GM19468 (cell line): ENCODE data around the gene GDA.

Experiments used
- ATAC-seq: cut with Tn5 transposase; IDR thresholded peaks from one replicate; pipeline ENCODE4 v1.9.1; 2021; ENCODE audit warnings: mild to moderate bottlenecking, moderate library complexity, moderate number of reproducible peaks; ENCODE audit not compliant: unreplicated experiment; ENCODE audit errors: extremely low read depth

Gene GDA

DNA sequence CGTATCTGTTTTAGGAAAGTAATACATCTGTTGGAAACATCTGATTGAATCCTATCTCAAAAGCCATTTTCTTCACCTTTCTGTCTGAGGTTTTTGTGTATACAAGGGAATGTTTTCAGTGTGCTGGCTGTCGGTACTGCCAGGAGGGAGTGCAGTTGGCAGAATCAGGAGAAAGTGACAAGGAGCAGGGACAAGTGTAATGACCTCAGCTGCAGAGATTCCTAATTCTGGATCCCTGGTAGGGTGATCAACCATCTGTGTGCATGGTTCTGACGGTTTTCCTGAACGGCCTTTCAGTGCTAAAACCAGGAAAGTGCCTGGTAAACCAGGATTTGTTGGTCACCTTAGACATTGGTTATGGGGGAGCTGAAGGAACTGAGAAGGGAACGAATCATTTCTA, 1.6 kb upstream of the GDA start:
- ATAC-seq = no peak

GRCh38 chr9:72150127-72150526, 887 bp downstream of the GDA start:
- ATAC-seq = no peak

GRCh38 chr9:72150661-72151060, 1.4 kb downstream of the GDA start:
- ATAC-seq = no peak

GRCh38 chr9:72151104-72151503, 1.9 kb downstream of the GDA start:
- no peak for ATAC-seq

GRCh38 chr9:72154468-72155285, 5.4 kb downstream of the GDA start:
- ATAC-seq = peak; percentile 83

DNA sequence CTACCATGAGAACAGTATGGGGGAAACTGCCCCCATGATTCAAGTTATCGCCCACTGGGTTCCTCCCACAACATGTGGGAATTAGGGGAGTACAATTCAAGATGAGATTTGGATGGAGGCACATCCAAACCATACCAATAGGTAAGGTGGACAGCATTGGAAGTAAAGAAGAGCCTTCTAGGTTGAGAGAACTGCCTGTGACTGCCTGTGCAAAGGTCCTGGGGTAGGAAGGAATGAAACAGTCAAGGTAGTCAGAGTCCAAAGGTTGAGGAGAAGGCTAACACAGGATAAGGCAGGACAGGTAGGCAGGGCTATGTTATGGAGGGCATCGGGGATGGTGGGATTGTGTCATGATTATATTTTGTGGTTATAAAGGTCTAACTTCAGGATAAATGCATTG, 6.1 kb downstream of the GDA start:
- no peak for ATAC-seq

DNA sequence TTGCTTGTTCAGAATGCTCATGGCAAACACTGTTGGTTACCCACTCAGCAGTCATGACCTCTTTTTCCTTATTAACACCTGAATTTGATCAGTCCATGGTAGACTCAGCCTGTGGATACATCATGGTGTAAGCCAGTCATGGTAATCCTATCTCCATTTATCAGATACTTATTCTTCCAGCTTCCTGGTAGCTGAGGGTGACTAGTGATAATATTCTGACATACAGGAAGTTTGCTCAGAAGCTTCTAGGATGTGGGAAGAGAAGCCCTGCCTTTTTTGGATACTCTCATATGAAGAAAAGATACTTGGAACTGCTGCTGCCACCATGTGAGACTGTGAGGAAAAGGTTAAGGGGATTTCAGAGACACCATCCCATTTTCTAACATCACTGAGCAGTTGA, 7.3 kb downstream of the GDA start:
- no peak for ATAC-seq

- ATAC-seq = no peak
These were observed 9.4 kb downstream of the GDA start for GRCh38 chr9:72158680-72159079.

- ATAC-seq = no peak
These were observed 11.3 kb downstream of the GDA start for GRCh38 chr9:72160446-72161123.

DNA sequence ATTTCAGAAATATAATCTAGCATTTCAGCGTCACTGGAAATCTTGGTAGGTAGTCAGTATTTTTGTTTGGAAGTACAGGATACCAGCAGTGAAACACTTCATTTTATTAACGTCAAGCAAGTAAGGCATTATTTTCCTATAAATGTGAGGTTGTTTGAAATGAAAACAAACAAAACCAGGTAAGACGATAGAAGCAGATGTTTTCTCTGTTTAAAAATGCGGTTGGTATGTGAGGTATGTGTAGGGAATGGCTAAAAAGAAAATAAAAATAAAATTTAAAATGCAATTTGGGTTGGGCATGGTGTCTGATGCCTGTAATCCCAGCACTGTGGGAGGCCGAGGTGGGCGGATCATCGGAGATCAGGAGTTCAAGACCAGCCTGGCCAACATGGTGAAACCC, 16.1 kb downstream of the GDA start:
- no peak for ATAC-seq

- ATAC-seq = no peak
These were observed 16.7 kb downstream of the GDA start for GRCh38 chr9:72165821-72166547.

GRCh38 chr9:72168075-72168474, 18.8 kb downstream of the GDA start:
- no peak for ATAC-seq

DNA sequence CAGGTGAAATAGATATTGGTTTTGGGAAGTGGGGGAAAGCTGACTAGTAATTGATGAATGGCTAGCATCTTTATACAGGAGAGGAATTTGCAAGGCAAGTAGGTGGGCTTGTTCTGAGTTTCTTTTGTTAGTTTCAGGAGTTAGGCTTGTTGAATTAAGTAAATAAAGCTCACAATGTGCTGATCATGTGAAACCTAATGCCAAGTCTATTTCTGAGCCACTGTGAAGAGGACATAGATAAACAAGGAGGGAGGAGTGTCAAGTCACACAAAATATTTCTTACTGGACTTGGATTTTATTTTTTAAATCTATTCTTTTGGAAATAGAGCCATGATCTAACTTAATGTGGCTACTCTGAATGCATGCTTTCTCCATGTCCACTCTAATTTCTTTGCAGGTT, 19.9 kb downstream of the GDA start:
- no peak for ATAC-seq

GRCh38 chr9:72173080-72173479, 23.8 kb downstream of the GDA start:
- ATAC-seq = no peak

DNA sequence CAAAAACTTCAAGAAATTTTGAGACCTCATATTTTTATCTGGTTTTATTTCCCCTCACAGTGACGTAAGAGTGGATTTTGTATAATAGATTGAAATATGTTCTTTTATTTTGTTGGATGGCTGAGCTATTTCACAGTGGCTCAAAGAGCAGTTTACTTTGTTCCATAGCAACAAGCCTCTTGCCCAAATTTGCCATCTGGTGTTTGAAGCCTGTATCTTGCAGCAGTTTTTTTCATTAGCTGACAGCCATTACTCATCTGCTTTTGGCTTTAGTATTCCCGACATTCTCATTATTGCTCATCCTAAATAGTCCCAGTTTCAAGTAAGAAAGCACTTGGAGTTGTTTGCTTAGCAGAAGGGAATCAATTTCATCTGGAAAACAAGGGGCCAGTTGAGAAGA, 36.3 kb downstream of the GDA start:
- ATAC-seq = no peak

GRCh38 chr9:72187121-72187695, 38.0 kb downstream of the GDA start:
- no peak for ATAC-seq

- no peak for ATAC-seq
These were observed 39.0 kb downstream of the GDA start for GRCh38 chr9:72188232-72188631.

GRCh38 chr9:72193478-72193881, 44.2 kb downstream of the GDA start:
- peak; percentile 86 for ATAC-seq

GRCh38 chr9:72199238-72199637, 50.0 kb downstream of the GDA start:
- no peak for ATAC-seq

DNA sequence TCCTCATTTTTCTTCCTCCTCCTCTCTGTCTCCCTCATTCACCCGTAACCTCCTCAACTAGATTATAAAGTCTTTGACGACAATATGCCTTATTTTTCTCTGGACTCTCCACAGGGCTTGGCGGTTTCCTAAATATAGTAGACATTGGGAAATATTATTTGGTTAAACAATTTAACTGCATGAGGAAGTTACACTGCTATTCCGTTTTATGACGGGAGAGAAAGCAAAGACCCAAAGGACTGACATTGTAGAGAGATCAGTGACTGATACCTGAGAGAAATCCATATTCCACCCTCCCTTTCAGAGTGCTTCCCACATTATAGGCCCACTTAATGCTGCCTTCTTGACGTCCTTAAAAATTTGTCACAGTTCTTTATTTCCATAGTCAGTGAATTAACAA, 51.2 kb downstream of the GDA start:
- no peak for ATAC-seq

GRCh38 chr9:72202009-72202408, 52.8 kb downstream of the GDA start:
- no peak for ATAC-seq
